A549 (cell line): ENCODE results near the gene HCFC2.

Experiments used
- CEBPB ChIP-seq, 2 experiments: fragments of >200 bp in 1 of 2; sonication (Bioruptor Twin) in 1 of 2; formaldehyde crosslinking in 1 of 2; IDR thresholded peaks; 2 replicates each; pipeline ENCODE4 v1.6.1; 2012 to 2016
- CTCF ChIP-seq: fragments of >200 bp; sonication (Bioruptor Twin); formaldehyde crosslinking; IDR thresholded peaks from 3 replicates; pipeline ENCODE4 v1.5.1; 2016
- EP300 ChIP-seq, 2 experiments: fragments of >200 bp; sonication (Bioruptor Twin); formaldehyde crosslinking; IDR thresholded peaks; 2 replicates in 1 of 2; 3 replicates in 1 of 2; pipeline ENCODE4 v1.6.1; 2016 to 2017
- TF ChIP-seq, protein P1 (sequence below): fragments of 450-650 bp; IDR thresholded peaks from 2 replicates; pipeline ENCODE4 v1.6.1; 2014; ENCODE audit warnings: antibody characterized with exemption

- TF ChIP-seq CTCF (no peak), CEBPB (IDR thresholded peaks at IDR 0.05) (no peak), EP300 (IDR thresholded peaks at IDR 0.05) (no peak)
- TF ChIP-seq, protein P1, sequence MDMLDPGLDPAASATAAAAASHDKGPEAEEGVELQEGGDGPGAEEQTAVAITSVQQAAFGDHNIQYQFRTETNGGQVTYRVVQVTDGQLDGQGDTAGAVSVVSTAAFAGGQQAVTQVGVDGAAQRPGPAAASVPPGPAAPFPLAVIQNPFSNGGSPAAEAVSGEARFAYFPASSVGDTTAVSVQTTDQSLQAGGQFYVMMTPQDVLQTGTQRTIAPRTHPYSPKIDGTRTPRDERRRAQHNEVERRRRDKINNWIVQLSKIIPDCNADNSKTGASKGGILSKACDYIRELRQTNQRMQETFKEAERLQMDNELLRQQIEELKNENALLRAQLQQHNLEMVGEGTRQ, result no peak
Observed at GRCh38 chr12:104134882-104135281, 70.6 kb downstream of the HCFC2 start.
